ENCODE results near the gene NT5DC2. TPM values are rescaled to one million over a fixed set of nuclear protein-coding genes. Genes with fewer than 3 reads are reported as not detected.
A peak's percentile ranks its signal among the peaks of the same experiment; 100 is the strongest.
"Not testable (repeated sequence)": the region's sequence is repeated elsewhere in the genome, so short reads cannot be mapped to it uniquely, and the experiment has no call there.

The NT5DC2 gene
- total and polyA plus RNA-seq, 7 donors = 9.0 to 32.8 (median 15.7) TPM

- Histone ChIP-seq H3K27ac (no peak overlapping the region), H3K4me3 (no peak overlapping the region), H3K36me3 (peaks cover 0 to 27% (median 7%) of the 10 kb centered on the region in 4 donors), H3K4me1 (peaks cover 0 to 26% (median 13%) of the 10 kb centered on the region in 4 donors), H3K9me3 (no peaks in the 10 kb centered on the region), H3K27me3 (no peaks in the 10 kb centered on the region)
- intact Hi-C loops (cut with DNase I) = no loop called here
- 93 to 95% methylated on average over 25 of the region's 25 CpGs for WGBS, 2 donors
- no peak for TF ChIP-seq POLR2A (IDR thresholded peaks at IDR 0.05)
- no peak for TF ChIP-seq POLR2AphosphoS5 (IDR thresholded peaks at IDR 0.05)
- no peak for TF ChIP-seq CTCF (IDR thresholded peaks at IDR 0.05)
- no peak for TF ChIP-seq EP300 (IDR thresholded peaks at IDR 0.05)
- DNase-seq = peak; percentile 66
Measured at GRCh38 chr3:52528586-52529375, 4.9 kb downstream of the NT5DC2 start.

- Histone ChIP-seq H3K4me3 (no peak overlapping the region), H3K9me3 (no peaks in the 10 kb centered on the region), H3K36me3 (peaks cover 0 to 31% (median 7%) of the 10 kb centered on the region in 4 donors), H3K27me3 (no peaks in the 10 kb centered on the region), H3K27ac (no peak overlapping the region), H3K4me1 (peaks cover 0 to 23% (median 9%) of the 10 kb centered on the region in 4 donors)
- intact Hi-C loops (cut with DNase I) = no loop called here
- peak; percentile 58 for DNase-seq
- TF ChIP-seq POLR2AphosphoS5 (IDR thresholded peaks at IDR 0.05) (no peak), CTCF (IDR thresholded peaks at IDR 0.05) (no peak), EP300 (IDR thresholded peaks at IDR 0.05) (no peak), POLR2A (IDR thresholded peaks at IDR 0.05) (no peak)
- WGBS, 2 donors = 88 to 93% methylated on average over 18 of the region's 18 CpGs
Measured at GRCh38 chr3:52527732-52528585, 5.7 kb downstream of the NT5DC2 start.

GRCh38 chr3:52527039-52527731 is 6.5 kb downstream of the NT5DC2 start:
- Histone ChIP-seq H3K27ac (no peak overlapping the region), H3K4me3 (no peak overlapping the region), H3K4me1 (peaks cover 0 to 16% (median 2%) of the 10 kb centered on the region in 4 donors), H3K9me3 (no peaks in the 10 kb centered on the region), H3K36me3 (peaks cover 0 to 31% (median 7%) of the 10 kb centered on the region in 4 donors), H3K27me3 (no peaks in the 10 kb centered on the region)
- TF ChIP-seq EP300 (IDR thresholded peaks at IDR 0.05) (no peak), POLR2AphosphoS5 (IDR thresholded peaks at IDR 0.05) (no peak), POLR2A (IDR thresholded peaks at IDR 0.05) (no peak), CTCF (IDR thresholded peaks at IDR 0.05) (no peak)
- intact Hi-C loops (cut with DNase I) = no loop called here
- DNase-seq = peak; percentile 64
- 95% methylated on average over 14 of the region's 14 CpGs for WGBS, 2 donors

GRCh38 chr3:52526671-52527038 is 7.0 kb downstream of the NT5DC2 start:
- intact Hi-C loops (cut with DNase I); H3K27me3 ChIP-seq; H3K4me3 ChIP-seq; H3K27ac ChIP-seq; H3K9me3 ChIP-seq; DNase-seq: not testable (repeated sequence)
- Histone ChIP-seq H3K36me3 (peaks cover 0 to 31% (median 7%) of the 10 kb centered on the region in 4 donors), H3K4me1 (peaks cover 0 to 15% (median 0%) of the 10 kb centered on the region in 4 donors)
- WGBS, 2 donors = 93 to 94% methylated on average over 5 of the region's 5 CpGs

Data from sigmoid colon (tissue), 7 donors.